Lower leg skin (tissue), 3 donors: ENCODE results near the gene CCZ1B.
"Not testable (repeated sequence)": the region's sequence is repeated elsewhere in the genome, so short reads cannot be mapped to it uniquely, and the experiment has no call there.

Experiments
- POLR2A ChIP-seq, 2 donors: fragments of 450-650 bp; IDR thresholded peaks; one replicate each; pipeline ENCODE4 v1.6.1; 2016 to 2017; ENCODE audit warnings: antibody characterized with exemption in 2 of 2, mild to moderate bottlenecking in 1 of 2, moderate library complexity in 1 of 2
- TF ChIP-seq, protein P1 (sequence below), 3 donors: fragments of 450-650 bp; IDR thresholded peaks; one replicate each; pipeline ENCODE4 v1.5.1; 2016; ENCODE audit warnings: antibody characterized with exemption in 3 of 3, mild to moderate bottlenecking in 3 of 3, moderate library complexity in 2 of 3

DNA sequence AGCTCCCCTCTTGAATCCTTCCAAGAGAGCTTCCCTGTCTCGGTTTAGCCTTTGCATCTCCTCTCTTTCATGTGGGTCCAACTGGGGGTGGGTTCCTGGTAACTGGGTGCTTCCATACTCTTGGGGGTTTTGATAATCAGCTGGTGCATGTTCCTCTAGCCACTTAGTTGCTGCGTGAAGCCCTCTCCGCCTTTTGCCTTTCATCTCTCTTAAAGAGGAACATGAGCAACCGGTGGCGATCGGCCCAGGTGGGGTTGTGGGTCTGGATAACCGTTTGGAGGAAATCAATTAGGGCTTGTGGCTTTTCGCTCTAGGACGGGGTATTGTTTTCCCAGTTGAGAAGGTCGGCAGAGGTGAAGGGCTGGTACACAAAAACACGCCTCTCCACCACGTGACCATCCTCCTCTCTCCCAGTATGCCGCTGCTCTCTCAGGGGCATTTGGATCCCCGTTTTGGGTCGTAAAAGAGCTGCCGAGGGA lies 19.9 kb upstream of the CCZ1B start:
- TF ChIP-seq, protein P1, sequence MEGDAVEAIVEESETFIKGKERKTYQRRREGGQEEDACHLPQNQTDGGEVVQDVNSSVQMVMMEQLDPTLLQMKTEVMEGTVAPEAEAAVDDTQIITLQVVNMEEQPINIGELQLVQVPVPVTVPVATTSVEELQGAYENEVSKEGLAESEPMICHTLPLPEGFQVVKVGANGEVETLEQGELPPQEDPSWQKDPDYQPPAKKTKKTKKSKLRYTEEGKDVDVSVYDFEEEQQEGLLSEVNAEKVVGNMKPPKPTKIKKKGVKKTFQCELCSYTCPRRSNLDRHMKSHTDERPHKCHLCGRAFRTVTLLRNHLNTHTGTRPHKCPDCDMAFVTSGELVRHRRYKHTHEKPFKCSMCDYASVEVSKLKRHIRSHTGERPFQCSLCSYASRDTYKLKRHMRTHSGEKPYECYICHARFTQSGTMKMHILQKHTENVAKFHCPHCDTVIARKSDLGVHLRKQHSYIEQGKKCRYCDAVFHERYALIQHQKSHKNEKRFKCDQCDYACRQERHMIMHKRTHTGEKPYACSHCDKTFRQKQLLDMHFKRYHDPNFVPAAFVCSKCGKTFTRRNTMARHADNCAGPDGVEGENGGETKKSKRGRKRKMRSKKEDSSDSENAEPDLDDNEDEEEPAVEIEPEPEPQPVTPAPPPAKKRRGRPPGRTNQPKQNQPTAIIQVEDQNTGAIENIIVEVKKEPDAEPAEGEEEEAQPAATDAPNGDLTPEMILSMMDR (IDR thresholded peaks at IDR 0.05), result not testable (repeated sequence)
- TF ChIP-seq POLR2A (IDR thresholded peaks at IDR 0.05), result not testable (repeated sequence)
